ENCODE results near the gene BUB3.

GRCh38 chr10:123119081-123119480 lies 35.1 kb upstream of the BUB3 start:
- TF ChIP-seq CTCF (optimal IDR thresholded peaks at IDR 0.05 in 1 of 3, IDR thresholded peaks at IDR 0.05 in 1 of 3, conservative IDR thresholded peaks at IDR 0.05 in 1 of 3; ENCODE audit: extremely low read depth in 1 of 3, insufficient read depth in 2 of 3, low read length in 3 of 3) (no peak), EZH2 (IDR thresholded peaks at IDR 0.05; ENCODE audit: low read length) (no peak)

All from keratinocyte (primary cell).